PC-3 (cell line): ENCODE measurements around the gene OR5H1.

Source experiments
- EZH2 ChIP-seq: fragments of 300-600 bp; sonication (generic); IDR thresholded peaks from one replicate; pipeline ENCODE4 v1.6.1; 2017; ENCODE audit warnings: antibody characterized with exemption, mild to moderate bottlenecking, low read length; ENCODE audit not compliant: unreplicated experiment
- TF ChIP-seq, protein P1 (sequence below): fragments of 300-600 bp; sonication (generic); conservative IDR thresholded peaks from 2 replicates; pipeline ENCODE4 v1.5.1; 2017; ENCODE audit warnings: antibody characterized with exemption, low read depth, mild to moderate bottlenecking, low read length

DNA sequence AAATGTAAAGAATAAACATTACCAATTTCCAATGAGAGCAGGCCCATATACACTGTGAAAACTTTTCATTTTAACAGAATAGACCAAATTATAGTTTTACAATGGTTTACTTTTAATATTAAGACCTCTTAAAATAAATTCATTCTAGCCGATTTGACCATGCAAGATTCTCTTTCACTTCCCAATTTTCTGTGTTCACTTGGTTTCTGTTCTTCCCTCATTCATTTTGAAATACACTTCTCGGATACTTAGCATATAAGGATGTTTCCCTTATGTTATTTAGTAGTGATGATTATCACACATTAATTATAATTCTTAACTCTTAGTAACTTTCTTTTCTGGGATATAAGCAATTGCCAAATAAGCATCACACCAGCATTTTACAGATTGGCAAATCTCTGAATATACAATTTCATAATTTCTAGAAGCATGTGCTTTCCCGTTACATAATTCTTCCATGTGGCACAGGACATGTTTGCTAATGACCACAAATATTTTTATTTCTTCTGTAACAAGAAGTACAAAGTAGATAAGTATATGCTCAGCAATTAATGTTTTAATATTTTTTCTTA lies 49.9 kb downstream of the OR5H1 start:
- TF ChIP-seq, protein P1, sequence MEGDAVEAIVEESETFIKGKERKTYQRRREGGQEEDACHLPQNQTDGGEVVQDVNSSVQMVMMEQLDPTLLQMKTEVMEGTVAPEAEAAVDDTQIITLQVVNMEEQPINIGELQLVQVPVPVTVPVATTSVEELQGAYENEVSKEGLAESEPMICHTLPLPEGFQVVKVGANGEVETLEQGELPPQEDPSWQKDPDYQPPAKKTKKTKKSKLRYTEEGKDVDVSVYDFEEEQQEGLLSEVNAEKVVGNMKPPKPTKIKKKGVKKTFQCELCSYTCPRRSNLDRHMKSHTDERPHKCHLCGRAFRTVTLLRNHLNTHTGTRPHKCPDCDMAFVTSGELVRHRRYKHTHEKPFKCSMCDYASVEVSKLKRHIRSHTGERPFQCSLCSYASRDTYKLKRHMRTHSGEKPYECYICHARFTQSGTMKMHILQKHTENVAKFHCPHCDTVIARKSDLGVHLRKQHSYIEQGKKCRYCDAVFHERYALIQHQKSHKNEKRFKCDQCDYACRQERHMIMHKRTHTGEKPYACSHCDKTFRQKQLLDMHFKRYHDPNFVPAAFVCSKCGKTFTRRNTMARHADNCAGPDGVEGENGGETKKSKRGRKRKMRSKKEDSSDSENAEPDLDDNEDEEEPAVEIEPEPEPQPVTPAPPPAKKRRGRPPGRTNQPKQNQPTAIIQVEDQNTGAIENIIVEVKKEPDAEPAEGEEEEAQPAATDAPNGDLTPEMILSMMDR = no peak
- no peak for TF ChIP-seq EZH2
